T-helper 1 cell treated with Interleukin-12 subunit alpha and Interleukin-12 subunit beta and Interleukin-4 antibody, amounts not matched to agents 30 μg/mL and 1 μg/mL, for 36 hours (primary cell): ENCODE data around the gene TBXAS1.
"Not testable (repeated sequence)": the region's sequence is repeated elsewhere in the genome, so short reads cannot be mapped to it uniquely, and the experiment has no call there.

Source experiments
- H3K27ac Mint-ChIP-seq: one replicate; pipeline ENCODE4 v1.8.0; 2021; ENCODE audit warnings: mild to moderate bottlenecking, mixed read lengths
- H3K27me3 Mint-ChIP-seq: one replicate; pipeline ENCODE4 v1.8.0; 2021; ENCODE audit warnings: low read depth, mixed read lengths
- H3K36me3 Mint-ChIP-seq: one replicate; pipeline ENCODE4 v1.8.0; 2021; ENCODE audit warnings: low read depth, mixed read lengths
- H3K4me1 Mint-ChIP-seq: one replicate; pipeline ENCODE4 v1.8.0; 2021; ENCODE audit warnings: low read depth, mixed read lengths
- H3K4me3 Mint-ChIP-seq: one replicate; pipeline ENCODE4 v1.8.0; 2021; ENCODE audit warnings: mild to moderate bottlenecking, moderate library complexity, mixed read lengths
- H3K9me3 Mint-ChIP-seq: one replicate; pipeline ENCODE4 v1.8.0; 2021; ENCODE audit warnings: mixed read lengths

TBXAS1 gene

DNA sequence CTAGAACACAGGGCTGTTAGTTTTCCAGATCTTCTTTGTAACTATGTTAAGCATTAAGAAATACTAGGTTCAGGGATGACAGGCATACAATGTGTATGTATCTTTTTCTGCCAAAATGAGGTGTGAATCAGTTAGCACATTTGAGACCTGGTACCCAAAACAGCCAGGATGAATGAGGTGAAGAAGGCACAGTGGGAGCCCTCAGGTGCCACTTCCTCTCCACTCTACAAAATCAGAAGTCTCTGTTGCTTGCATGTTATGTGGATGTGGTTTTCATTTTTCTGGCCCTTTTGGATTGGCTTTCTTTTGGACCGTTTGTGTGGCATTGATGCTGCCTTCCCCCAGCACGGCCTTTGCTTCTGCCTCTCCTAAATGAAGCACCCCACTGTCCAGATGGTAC lies 15.4 kb upstream of the TBXAS1 start:
- Mint-ChIP-seq H3K27me3 (peaks cover under 1% of the 10 kb centered on the region), H3K27ac (no peak overlapping the region), H3K4me1 (peaks cover 6% of the 10 kb centered on the region), H3K4me3 (no peak overlapping the region), H3K9me3 (peaks cover 13% of the 10 kb centered on the region), H3K36me3 (peaks cover 2% of the 10 kb centered on the region)

GRCh38 chr7:139817249-139817648 lies 11.8 kb upstream of the TBXAS1 start:
- no peak overlapping the region for H3K27ac Mint-ChIP-seq
- H3K4me1 Mint-ChIP-seq: peaks cover 4% of the 10 kb centered on the region
- no peak overlapping the region for H3K4me3 Mint-ChIP-seq
- H3K27me3 Mint-ChIP-seq: no peaks in the 10 kb centered on the region
- H3K36me3 Mint-ChIP-seq: peaks cover 2% of the 10 kb centered on the region
- peaks cover 13% of the 10 kb centered on the region for H3K9me3 Mint-ChIP-seq

DNA sequence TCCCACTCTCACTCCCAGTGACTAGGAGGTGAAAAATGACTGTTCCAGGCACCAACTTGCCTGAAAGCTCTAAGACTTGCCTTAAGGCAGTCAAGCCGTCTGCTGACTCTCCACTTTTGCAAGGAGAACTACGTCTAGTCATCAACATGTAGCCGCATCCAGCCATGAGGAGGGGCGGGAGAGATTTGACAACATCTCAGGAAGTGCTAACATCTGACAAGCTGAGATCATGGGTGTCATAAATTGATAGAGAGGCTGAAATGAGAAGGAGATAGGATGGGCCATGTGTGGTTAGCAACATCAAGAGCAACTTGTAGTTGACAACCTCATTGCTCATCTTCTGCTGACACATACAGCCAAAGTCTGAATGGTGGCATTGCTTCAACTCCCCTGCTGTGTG lies 9.0 kb upstream of the TBXAS1 start:
- Mint-ChIP-seq H3K27ac (no peak overlapping the region), H3K27me3 (no peaks in the 10 kb centered on the region), H3K4me3 (no peak overlapping the region), H3K9me3 (peaks cover 13% of the 10 kb centered on the region), H3K36me3 (peaks cover 2% of the 10 kb centered on the region), H3K4me1 (no peaks in the 10 kb centered on the region)

- H3K27ac Mint-ChIP-seq: no peak overlapping the region
- H3K4me3 Mint-ChIP-seq: no peak overlapping the region
- no peaks in the 10 kb centered on the region for H3K36me3 Mint-ChIP-seq
- H3K4me1 Mint-ChIP-seq: no peaks in the 10 kb centered on the region
- no peaks in the 10 kb centered on the region for H3K27me3 Mint-ChIP-seq
- peaks cover 5% of the 10 kb centered on the region for H3K9me3 Mint-ChIP-seq
These were observed 7.5 kb upstream of the TBXAS1 start for GRCh38 chr7:139821349-139822105.

DNA sequence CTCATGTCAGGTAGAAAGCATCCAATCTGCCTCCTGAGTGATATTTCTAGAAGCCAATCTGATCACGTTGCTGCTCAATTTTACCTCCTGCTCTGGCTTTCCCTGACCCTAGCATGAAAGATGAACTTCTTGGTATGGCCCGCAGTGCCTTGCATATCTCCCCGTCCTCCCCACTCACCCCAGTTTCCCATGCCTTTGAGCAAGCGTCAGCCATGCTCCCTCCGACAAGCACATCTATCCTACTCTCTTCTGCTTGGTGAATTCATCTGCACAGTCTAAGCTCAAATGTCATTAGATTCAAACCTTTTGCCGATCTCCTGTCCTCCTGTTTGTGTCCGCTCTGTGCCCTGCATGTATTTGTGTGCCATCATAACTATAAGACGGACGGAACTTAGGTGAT lies 6.2 kb upstream of the TBXAS1 start:
- H3K9me3 Mint-ChIP-seq: no peaks in the 10 kb centered on the region
- H3K27me3 Mint-ChIP-seq: peaks cover 11% of the 10 kb centered on the region
- no peaks in the 10 kb centered on the region for H3K36me3 Mint-ChIP-seq
- H3K4me3 Mint-ChIP-seq: no peak overlapping the region
- H3K27ac Mint-ChIP-seq: no peak overlapping the region
- peaks cover 6% of the 10 kb centered on the region for H3K4me1 Mint-ChIP-seq

- peaks cover 12% of the 10 kb centered on the region for H3K4me1 Mint-ChIP-seq
- no peak overlapping the region for H3K4me3 Mint-ChIP-seq
- no peaks in the 10 kb centered on the region for H3K9me3 Mint-ChIP-seq
- H3K27me3 Mint-ChIP-seq: peaks cover 13% of the 10 kb centered on the region
- H3K36me3 Mint-ChIP-seq: no peaks in the 10 kb centered on the region
- H3K27ac Mint-ChIP-seq: no peak overlapping the region
These were observed 5.0 kb upstream of the TBXAS1 start for GRCh38 chr7:139823959-139824521.

DNA sequence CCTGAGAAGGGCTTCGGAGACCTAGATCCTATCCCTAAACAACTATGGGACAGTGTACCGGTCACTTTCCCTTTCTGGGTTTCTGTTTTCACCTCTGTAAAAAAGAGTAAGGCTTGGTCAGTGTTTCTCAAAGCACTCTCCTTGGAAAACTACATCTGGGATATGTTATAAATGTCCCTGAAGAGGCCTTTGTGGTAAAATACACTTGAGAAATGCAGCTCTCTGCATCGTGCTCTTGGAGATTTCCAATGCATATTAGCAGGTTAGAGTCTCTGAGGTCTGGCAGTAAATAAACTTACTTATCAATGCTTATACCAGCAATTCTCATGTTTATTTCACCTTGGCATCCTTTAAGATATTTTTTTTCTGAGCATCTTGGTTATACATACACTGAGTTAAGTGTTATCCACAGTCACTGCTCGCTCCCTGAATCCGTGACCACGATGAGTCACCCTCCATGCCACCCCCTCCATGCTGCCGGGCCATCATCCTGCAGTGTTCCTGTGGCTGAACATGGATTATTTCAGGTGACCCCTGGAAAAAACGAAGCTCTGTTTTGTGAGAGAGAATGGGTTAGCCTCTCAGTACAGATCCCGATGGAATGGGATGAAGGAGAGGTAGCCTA lies 3.3 kb upstream of the TBXAS1 start:
- Mint-ChIP-seq H3K9me3 (no peaks in the 10 kb centered on the region), H3K36me3 (peaks cover under 1% of the 10 kb centered on the region), H3K27me3 (peaks cover 13% of the 10 kb centered on the region), H3K27ac (no peak overlapping the region), H3K4me3 (no peak overlapping the region), H3K4me1 (peaks cover 27% of the 10 kb centered on the region)

GRCh38 chr7:139827042-139827441 lies 2.0 kb upstream of the TBXAS1 start:
- H3K9me3 Mint-ChIP-seq: no peaks in the 10 kb centered on the region
- no peak overlapping the region for H3K27ac Mint-ChIP-seq
- H3K4me3 Mint-ChIP-seq: no peak overlapping the region

GRCh38 chr7:139828446-139828845 lies 618 bp upstream of the TBXAS1 start:
- Mint-ChIP-seq H3K27ac (peak overlapping the region; percentile 8), H3K36me3 (peaks cover 12% of the 10 kb centered on the region), H3K4me1 (peaks cover 33% of the 10 kb centered on the region)

More at GRCh38 chr7:139827042-139827441, 2.0 kb upstream of the TBXAS1 start:
- peaks cover 4% of the 10 kb centered on the region for H3K36me3 Mint-ChIP-seq
- H3K4me1 Mint-ChIP-seq: peaks cover 33% of the 10 kb centered on the region
- peaks cover 13% of the 10 kb centered on the region for H3K27me3 Mint-ChIP-seq

GRCh38 chr7:139829775-139830117 lies 682 bp downstream of the TBXAS1 start:
- Mint-ChIP-seq H3K9me3 (peaks cover 24% of the 10 kb centered on the region), H3K4me3 (peak overlapping the region; percentile 64), H3K27ac (peak overlapping the region; percentile 58), H3K36me3 (peaks cover 15% of the 10 kb centered on the region), H3K4me1 (peaks cover 33% of the 10 kb centered on the region), H3K27me3 (peaks cover 17% of the 10 kb centered on the region)

More at GRCh38 chr7:139828446-139828845, 618 bp upstream of the TBXAS1 start:
- Mint-ChIP-seq H3K27me3 (peaks cover 13% of the 10 kb centered on the region), H3K4me3 (no peak overlapping the region), H3K9me3 (peaks cover 11% of the 10 kb centered on the region)

GRCh38 chr7:139830292-139830691 lies 1.2 kb downstream of the TBXAS1 start:
- Mint-ChIP-seq H3K27ac (peak overlapping the region; percentile 27), H3K4me3 (peak overlapping the region; percentile 64)

GRCh38 chr7:139830782-139831501 lies 1.9 kb downstream of the TBXAS1 start:
- H3K9me3 Mint-ChIP-seq: peaks cover 32% of the 10 kb centered on the region
- no peak overlapping the region for H3K4me3 Mint-ChIP-seq
- H3K36me3 Mint-ChIP-seq: peaks cover 15% of the 10 kb centered on the region
- peak overlapping the region; percentile 27 for H3K27ac Mint-ChIP-seq
- peaks cover 17% of the 10 kb centered on the region for H3K27me3 Mint-ChIP-seq
- H3K4me1 Mint-ChIP-seq: peaks cover 35% of the 10 kb centered on the region

More at GRCh38 chr7:139830292-139830691, 1.2 kb downstream of the TBXAS1 start:
- peaks cover 17% of the 10 kb centered on the region for H3K27me3 Mint-ChIP-seq
- H3K36me3 Mint-ChIP-seq: peaks cover 15% of the 10 kb centered on the region
- H3K4me1 Mint-ChIP-seq: peaks cover 33% of the 10 kb centered on the region
- H3K9me3 Mint-ChIP-seq: peaks cover 27% of the 10 kb centered on the region

- peaks cover 16% of the 10 kb centered on the region for H3K36me3 Mint-ChIP-seq
- H3K4me3 Mint-ChIP-seq, H3K4me1 Mint-ChIP-seq, H3K27ac Mint-ChIP-seq: not testable (repeated sequence)
- peaks cover 11% of the 10 kb centered on the region for H3K27me3 Mint-ChIP-seq
- peaks cover 48% of the 10 kb centered on the region for H3K9me3 Mint-ChIP-seq
These were observed 6.8 kb downstream of the TBXAS1 start for GRCh38 chr7:139835848-139836247.

DNA sequence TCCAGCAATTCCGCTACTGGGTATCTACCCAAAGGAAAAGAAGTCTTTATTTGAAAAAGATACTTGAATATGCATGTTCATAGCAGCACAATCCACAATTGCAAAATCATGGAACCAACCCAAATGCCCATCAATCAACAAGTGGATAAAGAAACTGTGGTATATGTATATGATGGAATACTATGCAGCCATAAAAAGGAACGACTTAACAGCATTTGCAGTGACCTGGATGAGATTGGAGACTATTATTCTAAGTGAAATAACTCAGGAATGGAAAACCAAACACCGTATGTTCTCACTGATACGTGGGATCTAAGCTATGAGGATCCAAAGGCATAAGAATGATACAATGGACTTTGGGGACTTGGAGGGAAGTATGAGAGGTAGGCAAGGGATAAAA lies 8.2 kb downstream of the TBXAS1 start:
- not testable (repeated sequence) for H3K27ac Mint-ChIP-seq, H3K4me1 Mint-ChIP-seq, H3K4me3 Mint-ChIP-seq
- Mint-ChIP-seq H3K9me3 (peaks cover 47% of the 10 kb centered on the region), H3K36me3 (peaks cover 13% of the 10 kb centered on the region), H3K27me3 (peaks cover 11% of the 10 kb centered on the region)
